Hippocampal formation (tissue), 2 donors: ENCODE measurements around the gene P2RY8.

Experiments
- DNase-seq, 2 donors: peaks; one replicate each; lab custom pipeline; 2025; lab: John Stamatoyannopoulos, UW

Gene P2RY8

DNA sequence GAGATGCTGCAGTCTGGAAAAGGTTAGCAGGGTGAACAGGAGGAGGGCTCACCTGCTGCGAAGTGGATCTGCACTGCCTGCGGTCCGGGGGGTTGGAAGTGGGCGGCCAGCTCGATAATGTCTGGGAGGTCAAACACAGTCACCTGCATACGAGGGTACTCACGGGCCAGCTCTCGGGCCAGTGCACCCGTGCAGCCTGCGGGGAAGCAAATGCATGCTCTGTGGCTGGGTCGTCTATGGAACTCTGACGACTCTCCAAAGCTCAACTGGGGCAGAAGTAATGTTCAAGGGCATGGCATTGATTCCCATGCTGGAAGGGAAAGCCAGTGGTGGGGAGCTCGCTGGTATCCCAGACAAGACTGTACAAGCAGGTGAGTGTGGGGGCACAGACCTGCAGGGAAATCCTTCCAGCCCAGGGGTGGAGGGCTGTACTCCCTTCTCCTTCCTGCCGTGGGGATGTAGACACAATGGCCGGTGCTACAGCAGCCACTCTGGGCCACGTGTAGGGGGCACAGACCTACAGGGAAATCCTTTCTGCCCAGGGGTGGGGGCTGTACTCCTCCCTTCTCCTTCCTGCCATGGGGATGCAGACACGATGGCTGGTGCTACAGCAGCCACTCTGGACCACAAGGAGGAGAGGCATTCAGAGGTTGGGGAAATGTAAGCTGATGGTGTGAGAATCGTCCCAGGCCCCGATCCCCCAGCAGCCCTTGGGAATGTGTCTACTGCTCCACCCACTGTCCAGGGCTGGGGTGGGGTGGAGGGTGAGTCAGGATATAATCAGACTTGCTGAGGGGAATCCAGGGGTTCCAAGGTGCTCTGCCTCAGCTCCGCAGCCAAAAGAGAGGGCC is 118.8 kb downstream of the P2RY8 start:
- no peak for DNase-seq

DNA sequence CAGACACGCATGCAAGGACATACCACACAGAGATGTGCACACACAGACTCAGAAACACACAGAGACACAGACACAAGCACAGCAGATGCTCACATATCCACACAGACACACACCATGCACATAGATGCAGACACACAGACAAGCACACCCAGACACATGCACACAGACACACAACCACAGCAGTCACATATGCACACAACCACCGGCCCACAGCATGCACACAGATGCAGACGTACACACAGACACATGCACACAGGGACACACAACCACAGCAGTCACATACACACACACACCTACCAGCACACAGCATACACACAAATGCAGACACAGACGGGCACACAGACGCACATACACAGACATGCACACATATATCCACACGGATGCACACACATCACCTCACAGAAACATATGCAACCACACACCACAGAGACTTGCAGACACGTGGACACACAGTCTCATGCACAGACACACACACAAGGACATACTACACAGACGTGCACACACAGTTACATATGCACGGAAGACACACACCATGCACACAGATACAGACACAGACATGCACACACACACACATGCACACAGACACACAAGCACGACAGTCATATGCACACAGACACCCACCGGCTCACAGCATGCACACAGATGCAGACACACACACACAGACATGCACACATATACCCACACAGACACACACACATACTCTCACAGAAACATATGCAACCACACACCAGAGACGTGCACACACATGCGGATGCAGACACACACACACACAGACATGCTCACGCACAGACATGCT is 119.8 kb downstream of the P2RY8 start:
- DNase-seq, result no peak

DNA sequence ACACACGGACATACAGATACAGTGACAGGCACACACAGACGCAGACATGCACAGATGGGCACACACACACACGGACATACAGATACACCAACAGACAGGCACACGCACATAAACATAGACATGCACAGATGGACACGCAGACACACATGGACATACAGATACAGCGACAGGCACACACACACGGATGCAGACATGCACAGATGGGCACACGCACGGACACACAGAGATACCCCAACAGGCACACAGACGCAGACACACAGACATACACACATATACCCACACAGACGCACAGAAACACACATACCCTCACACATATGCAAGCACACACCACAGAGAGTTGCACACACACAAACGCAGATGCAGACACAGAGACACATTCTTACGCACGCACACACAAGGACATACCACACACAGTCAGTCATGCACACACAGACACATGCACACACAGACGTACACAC is 120.6 kb downstream of the P2RY8 start:
- DNase-seq, result no peak
